ENCODE results near the gene PTOV1.

Gene PTOV1

DNA sequence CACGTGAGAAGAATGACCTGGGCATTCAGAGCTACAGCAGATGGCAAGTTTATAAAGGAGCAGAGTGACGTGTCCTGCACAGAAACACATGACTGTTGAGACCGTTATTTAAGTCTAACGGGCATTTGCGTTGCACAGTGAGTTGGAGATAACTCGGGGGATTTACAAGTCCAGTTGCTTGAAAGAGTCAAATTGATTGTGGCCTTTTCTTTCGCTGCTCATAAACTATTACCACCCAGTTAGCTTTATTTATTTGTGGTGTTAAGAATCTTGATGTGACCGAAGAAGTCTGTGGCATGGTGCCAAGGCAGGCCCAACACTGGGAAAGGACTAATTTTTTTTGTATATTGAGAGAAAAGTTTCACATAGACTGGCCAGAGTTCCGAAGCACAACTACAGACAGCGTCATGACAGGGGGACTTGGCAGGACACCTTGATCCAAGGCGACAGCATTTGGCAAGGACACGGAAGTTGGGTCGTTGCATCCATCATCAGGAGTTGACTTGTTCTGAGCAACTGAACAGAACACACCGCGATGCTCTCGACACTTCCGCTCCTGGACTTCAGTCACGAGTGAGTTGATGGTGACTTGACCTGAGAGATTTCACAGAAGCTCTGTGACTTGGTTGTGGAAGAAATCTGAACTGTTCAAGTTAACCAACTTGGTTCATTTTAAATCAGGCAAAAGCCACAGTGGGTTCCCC, 11.9 kb upstream of the PTOV1 start:
- no peaks in the 10 kb centered on the region for H3K27me3 ChIP-seq (ENCODE audit: control insufficient read depth, insufficient read depth, low read length)
- no peak overlapping the region for H3K9ac ChIP-seq (ENCODE audit: low read length)
- H3K4me3 ChIP-seq (ENCODE audit: low read length), result no peak overlapping the region
- peak overlapping the region; percentile 72 for H3K27ac ChIP-seq (ENCODE audit: low read depth, low read length)
- peaks cover 36% of the 10 kb centered on the region for H3K36me3 ChIP-seq (ENCODE audit: control insufficient read depth, insufficient read depth, low read length)
- no peaks in the 10 kb centered on the region for H3K4me1 ChIP-seq (ENCODE audit: control insufficient read depth, insufficient read depth, low read length)

DNA sequence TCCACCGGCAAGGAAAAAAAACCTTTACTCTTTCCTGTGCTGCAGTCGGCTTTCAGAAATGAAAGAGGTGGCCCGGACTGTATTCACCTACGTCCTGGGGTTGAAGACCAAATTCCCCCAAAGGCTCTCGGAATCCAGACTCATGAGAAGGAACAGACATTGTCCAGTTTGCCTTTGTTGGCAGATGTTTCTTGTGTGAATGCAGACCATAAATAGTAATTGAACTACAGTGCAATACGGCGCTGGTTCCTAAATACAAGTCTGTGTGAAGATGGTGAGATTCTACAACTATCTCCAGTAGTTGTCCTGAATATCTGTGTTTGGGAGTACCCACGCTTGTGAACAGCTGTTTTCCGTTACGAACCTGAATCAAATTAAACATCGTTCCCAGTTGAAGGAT, 11.2 kb upstream of the PTOV1 start:
- H3K27ac ChIP-seq (ENCODE audit: low read depth, low read length), result peak overlapping the region; percentile 72
- no peak overlapping the region for H3K4me3 ChIP-seq (ENCODE audit: low read length)
- no peak overlapping the region for H3K9ac ChIP-seq (ENCODE audit: low read length)
- no peaks in the 10 kb centered on the region for H3K27me3 ChIP-seq (ENCODE audit: control insufficient read depth, insufficient read depth, low read length)
- peaks cover 29% of the 10 kb centered on the region for H3K36me3 ChIP-seq (ENCODE audit: control insufficient read depth, insufficient read depth, low read length)
- H3K4me1 ChIP-seq (ENCODE audit: control insufficient read depth, insufficient read depth, low read length), result no peaks in the 10 kb centered on the region

DNA sequence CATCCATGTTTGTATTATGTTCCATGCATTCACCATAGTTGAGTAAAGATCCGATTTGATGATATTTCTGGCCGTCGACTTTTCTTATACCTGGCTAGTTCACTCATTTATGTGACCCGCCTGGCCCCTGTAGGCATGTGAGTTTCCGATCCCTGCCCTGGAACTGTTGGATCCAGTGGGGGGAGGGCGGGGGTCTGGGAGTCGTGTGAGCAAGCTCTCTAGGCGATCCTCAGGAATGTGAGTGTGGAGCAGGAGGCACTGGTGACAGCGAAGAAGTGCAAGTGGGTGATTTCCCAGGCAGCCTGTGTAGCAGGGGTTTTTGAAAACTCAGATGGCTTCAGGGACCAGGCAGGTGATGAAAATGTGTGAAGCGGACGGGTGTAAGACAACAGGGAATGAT, 10.6 kb upstream of the PTOV1 start:
- Histone ChIP-seq H3K27ac (ENCODE audit: low read depth, low read length) (no peak overlapping the region), H3K27me3 (ENCODE audit: control insufficient read depth, insufficient read depth, low read length) (no peaks in the 10 kb centered on the region), H3K9ac (ENCODE audit: low read length) (no peak overlapping the region), H3K36me3 (ENCODE audit: control insufficient read depth, insufficient read depth, low read length) (peaks cover 24% of the 10 kb centered on the region), H3K4me1 (ENCODE audit: control insufficient read depth, insufficient read depth, low read length) (no peaks in the 10 kb centered on the region), H3K4me3 (ENCODE audit: low read length) (no peak overlapping the region)

DNA sequence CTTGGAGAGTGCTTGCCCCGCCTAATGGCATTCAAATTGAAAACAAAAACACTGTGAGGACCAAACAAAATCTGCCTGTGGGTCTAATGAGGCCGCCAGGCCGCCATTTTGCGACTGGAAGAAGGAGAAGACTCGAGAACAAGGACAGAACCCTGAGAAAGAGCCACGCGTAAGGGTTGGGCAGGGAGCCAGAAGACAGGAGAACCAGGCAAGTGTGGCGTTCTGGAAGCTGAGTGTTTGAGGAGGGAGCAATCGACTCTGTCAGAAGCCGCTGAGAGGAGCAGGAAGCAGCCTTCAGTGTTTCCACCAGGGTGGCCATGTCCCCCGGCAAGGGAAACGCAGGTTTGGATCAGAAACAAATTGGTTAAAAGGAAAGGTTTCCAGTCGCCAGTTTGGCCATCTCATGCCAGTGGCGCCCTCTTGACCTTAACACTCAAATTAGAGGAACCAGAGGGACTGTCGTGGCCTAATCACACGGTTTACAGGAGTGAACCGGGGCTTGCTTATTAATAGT, 10.2 kb upstream of the PTOV1 start:
- Histone ChIP-seq H3K9ac (ENCODE audit: low read length) (no peak overlapping the region), H3K4me1 (ENCODE audit: control insufficient read depth, insufficient read depth, low read length) (no peaks in the 10 kb centered on the region), H3K4me3 (ENCODE audit: low read length) (no peak overlapping the region), H3K27ac (ENCODE audit: low read depth, low read length) (no peak overlapping the region), H3K36me3 (ENCODE audit: control insufficient read depth, insufficient read depth, low read length) (peaks cover 24% of the 10 kb centered on the region), H3K27me3 (ENCODE audit: control insufficient read depth, insufficient read depth, low read length) (no peaks in the 10 kb centered on the region)

DNA sequence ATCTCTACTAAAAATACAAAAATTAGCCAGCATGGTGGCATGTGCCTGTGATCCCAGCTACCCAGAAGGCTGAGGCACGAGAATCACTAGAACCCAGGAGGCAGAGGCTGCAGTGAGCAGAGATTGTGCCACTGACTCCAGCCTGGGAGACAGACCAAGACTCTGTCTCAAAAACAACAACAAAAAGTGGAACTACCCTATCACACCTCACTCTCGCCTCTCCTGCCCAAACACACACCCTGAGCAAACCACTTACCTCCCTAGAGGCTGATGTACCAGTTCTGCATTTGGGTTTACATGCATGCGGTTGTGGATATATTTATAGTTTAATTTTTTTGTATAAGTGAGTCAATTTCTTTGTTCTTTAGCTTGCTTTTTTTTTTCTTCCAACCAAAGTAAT, 7.7 kb upstream of the PTOV1 start:
- Histone ChIP-seq H3K27me3 (ENCODE audit: control insufficient read depth, insufficient read depth, low read length) (no peaks in the 10 kb centered on the region), H3K9ac (ENCODE audit: low read length) (no peak overlapping the region), H3K27ac (ENCODE audit: low read depth, low read length) (no peak overlapping the region), H3K4me3 (ENCODE audit: low read length) (no peak overlapping the region), H3K4me1 (ENCODE audit: control insufficient read depth, insufficient read depth, low read length) (no peaks in the 10 kb centered on the region), H3K36me3 (ENCODE audit: control insufficient read depth, insufficient read depth, low read length) (peaks cover 12% of the 10 kb centered on the region)

DNA sequence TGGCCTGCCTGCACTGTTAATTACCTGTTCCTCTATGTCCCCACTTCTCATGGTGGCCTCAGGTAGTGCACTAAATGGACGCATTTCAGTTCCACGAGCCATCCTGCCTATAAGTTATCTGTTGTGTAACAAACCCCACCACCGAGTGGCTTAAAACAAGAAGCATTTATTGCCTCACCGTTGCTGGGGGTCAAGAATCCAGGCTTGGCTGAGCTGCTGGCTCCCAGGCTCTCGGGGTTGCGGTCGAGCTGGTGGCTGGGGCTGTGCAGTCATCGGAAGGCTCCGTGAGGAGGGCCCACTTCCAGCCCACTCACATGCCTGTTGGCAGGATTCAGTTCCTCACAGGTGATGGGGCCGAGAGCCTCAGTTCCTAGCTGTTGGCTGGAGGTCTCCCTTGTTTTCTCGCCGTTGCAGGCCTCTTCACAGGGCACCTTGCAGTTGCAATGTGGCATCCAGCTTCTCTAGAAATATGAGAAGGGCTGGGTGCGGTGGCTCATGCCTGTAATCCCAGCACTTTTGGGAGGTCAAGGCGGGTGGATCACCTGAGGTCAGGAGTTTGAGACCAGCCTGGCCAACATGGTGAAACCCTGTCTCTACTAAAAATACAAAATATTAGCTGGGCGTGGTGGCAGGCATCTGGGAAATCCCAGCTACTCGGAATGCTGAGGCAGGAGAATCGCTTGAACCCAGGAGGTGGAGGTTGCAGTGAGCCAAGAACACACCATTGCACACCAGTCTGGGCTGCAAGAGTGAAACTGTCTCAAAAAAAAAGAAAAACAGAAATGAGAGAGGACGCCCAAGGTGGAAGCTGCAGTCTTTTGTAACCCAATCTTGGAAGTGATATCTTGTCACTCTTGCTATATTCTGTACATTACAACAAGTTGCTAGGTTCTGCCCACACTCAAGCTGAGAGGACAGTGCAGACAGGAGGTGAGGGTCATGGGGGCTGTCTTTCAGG, 6.5 kb upstream of the PTOV1 start:
- Histone ChIP-seq H3K4me3 (ENCODE audit: low read length) (no peak overlapping the region), H3K27me3 (ENCODE audit: control insufficient read depth, insufficient read depth, low read length) (no peaks in the 10 kb centered on the region), H3K36me3 (ENCODE audit: control insufficient read depth, insufficient read depth, low read length) (peaks cover 7% of the 10 kb centered on the region), H3K9ac (ENCODE audit: low read length) (no peak overlapping the region), H3K27ac (ENCODE audit: low read depth, low read length) (no peak overlapping the region), H3K4me1 (ENCODE audit: control insufficient read depth, insufficient read depth, low read length) (no peaks in the 10 kb centered on the region)

DNA sequence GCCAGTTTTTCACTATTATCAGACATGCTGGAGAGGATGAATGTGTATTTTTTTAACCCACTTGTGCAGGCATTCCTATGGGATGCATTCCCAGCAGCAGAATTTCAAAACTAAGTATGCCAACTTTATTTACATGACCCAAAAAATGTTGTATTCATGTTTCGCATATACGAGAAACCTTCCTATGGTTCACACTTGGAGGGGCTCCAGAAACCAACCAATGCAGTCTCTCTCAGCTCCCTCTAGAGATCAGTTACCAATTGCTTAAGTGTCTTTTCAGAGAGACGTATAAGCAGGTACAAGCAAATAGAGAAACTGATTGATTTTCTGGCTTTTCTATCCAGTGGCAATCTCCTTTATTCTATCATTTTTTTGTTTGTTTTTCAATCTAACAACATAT, 5.5 kb upstream of the PTOV1 start:
- peaks cover 2% of the 10 kb centered on the region for H3K36me3 ChIP-seq (ENCODE audit: control insufficient read depth, insufficient read depth, low read length)

DNA sequence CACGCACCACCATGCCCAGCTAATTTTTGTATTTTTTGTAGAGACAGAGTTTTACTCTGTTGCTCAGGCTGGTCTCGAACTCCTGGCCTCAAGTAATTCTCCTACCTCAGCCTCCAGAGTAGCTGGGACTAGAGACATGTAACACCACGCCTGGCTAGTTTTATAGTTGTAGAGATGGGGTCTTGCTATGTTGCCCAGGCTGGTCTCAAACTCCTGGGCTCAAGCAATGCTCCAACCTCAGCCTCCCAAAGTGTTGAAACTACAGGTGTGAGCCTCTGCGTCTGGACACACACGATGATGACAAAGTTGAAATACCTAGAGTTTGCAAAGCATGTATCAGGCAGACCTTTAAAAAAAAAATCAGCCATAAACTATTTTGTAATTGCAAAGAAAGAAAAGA, 4.6 kb upstream of the PTOV1 start:
- Histone ChIP-seq H3K4me1 (ENCODE audit: control insufficient read depth, insufficient read depth, low read length) (peaks cover 6% of the 10 kb centered on the region), H3K36me3 (ENCODE audit: control insufficient read depth, insufficient read depth, low read length) (no peaks in the 10 kb centered on the region), H3K27me3 (ENCODE audit: control insufficient read depth, insufficient read depth, low read length) (no peaks in the 10 kb centered on the region), H3K9ac (ENCODE audit: low read length) (no peak overlapping the region), H3K27ac (ENCODE audit: low read depth, low read length) (no peak overlapping the region), H3K4me3 (ENCODE audit: low read length) (no peak overlapping the region)

More for the DNA sequence above, 5.5 kb upstream of the PTOV1 start:
- no peak overlapping the region for H3K4me3 ChIP-seq (ENCODE audit: low read length)
- H3K4me1 ChIP-seq (ENCODE audit: control insufficient read depth, insufficient read depth, low read length), result peaks cover 6% of the 10 kb centered on the region
- no peak overlapping the region for H3K27ac ChIP-seq (ENCODE audit: low read depth, low read length)
- H3K27me3 ChIP-seq (ENCODE audit: control insufficient read depth, insufficient read depth, low read length), result no peaks in the 10 kb centered on the region
- H3K9ac ChIP-seq (ENCODE audit: low read length), result no peak overlapping the region

DNA sequence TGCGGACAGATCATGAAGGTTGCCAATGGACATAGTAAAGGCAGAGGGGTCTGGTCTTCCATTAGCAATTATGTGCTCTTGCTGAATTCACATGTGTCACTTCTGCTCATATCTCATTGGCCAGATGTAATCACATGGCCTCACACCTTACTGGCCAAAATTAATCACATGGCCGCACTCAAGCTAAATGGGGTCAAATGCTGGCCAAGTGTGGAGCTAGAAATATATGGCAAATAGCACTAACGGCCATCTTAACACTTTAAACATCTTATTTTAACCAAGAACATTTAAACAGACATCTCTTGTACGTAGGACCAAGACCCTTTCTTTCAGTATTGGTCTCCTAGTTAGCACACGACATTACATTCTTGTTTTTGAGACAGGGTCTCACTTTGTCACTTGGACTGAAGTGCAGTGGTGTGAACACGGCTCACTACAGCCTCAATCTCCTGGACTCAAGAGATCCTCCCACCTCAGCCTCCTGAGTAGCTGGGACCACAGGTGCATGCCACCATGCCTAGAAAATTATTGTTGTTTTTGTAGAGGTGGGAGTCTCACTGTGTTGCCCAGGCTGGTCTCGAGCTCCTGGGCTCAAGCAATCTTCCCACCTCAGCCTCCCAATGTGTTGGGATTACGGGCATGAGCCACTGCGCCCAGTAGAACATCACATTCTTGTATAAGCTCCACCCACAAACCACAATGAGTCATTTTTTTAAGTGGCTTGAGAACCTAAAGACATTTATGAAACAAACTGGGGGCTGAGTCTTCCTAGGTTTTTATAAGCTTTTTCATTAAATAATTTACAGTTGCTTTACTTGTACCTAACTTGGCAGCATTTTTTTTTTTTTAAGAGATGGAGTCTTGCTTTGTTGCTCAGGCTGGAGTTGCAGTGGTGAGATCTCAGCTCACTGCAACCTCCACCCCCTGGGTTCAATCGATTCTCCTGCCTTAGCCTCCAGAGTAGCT, 2.9 kb upstream of the PTOV1 start:
- no peaks in the 10 kb centered on the region for H3K36me3 ChIP-seq (ENCODE audit: control insufficient read depth, insufficient read depth, low read length)
- H3K27ac ChIP-seq (ENCODE audit: low read depth, low read length), result no peak overlapping the region
- H3K27me3 ChIP-seq (ENCODE audit: control insufficient read depth, insufficient read depth, low read length), result no peaks in the 10 kb centered on the region
- H3K4me1 ChIP-seq (ENCODE audit: control insufficient read depth, insufficient read depth, low read length), result peaks cover 17% of the 10 kb centered on the region
- H3K4me3 ChIP-seq (ENCODE audit: low read length), result no peak overlapping the region
- no peak overlapping the region for H3K9ac ChIP-seq (ENCODE audit: low read length)

DNA sequence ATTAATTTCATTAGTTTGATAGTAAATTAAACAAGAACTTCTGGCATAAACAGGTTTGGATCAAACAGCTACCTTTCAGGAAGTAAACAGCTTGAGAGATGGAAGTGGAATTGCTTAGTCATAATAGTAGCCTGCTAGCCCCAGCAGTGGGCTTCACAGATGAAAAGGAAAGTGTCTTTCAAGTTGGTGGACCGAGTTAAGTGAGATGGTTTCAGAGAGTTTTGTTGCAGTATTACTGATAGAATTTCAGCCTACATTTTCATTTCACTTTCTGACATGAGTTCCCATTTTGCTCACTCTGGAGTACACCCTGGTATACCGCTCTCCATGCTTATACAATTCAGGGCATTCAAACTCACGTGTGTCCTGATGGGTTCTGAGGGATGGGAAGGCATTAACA, 2.0 kb upstream of the PTOV1 start:
- H3K4me3 ChIP-seq (ENCODE audit: low read length), result no peak overlapping the region
- H3K36me3 ChIP-seq (ENCODE audit: control insufficient read depth, insufficient read depth, low read length), result no peaks in the 10 kb centered on the region
- H3K27ac ChIP-seq (ENCODE audit: low read depth, low read length), result no peak overlapping the region

DNA sequence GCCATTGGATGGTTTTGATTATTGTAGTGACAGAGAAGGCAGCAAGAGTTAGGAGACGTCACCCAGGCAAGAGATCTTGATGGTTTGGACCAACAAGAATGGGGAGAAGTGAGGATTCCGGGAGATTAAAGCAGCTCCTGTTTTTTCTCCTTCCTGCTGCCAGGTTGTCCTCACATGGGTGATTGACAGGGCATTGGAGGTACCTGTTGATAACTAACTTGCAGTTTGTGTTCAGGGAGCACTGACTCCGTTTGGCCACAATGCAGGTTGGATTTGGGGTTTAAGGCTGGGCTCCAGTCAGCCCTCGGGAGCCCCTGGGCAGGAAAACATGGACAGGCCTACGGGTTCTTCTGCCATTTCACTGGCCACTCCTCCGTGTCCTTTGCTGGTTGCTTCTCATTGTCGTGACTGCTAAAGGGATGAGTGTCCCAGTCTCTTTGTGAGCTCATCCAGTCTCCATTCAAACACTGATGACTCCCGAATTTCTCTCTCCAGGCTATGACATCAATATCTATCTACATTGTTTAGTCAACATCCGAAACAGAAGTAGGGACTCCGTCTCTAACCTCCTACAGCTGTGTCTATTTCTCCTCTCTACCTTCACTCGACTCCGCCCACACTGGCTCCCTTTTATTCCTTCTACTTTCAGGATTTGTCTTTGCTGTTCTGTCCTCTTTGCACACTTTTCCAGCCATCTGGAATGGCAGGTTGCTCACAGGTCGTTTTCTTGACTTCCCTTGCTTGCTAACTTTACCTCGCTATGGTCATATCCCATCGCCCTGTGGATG, 1.3 kb upstream of the PTOV1 start:
- Histone ChIP-seq H3K9ac (ENCODE audit: low read length) (peak overlapping the region; percentile 32), H3K36me3 (ENCODE audit: control insufficient read depth, insufficient read depth, low read length) (no peaks in the 10 kb centered on the region), H3K27me3 (ENCODE audit: control insufficient read depth, insufficient read depth, low read length) (no peaks in the 10 kb centered on the region), H3K27ac (ENCODE audit: low read depth, low read length) (peak overlapping the region; percentile 100), H3K4me3 (ENCODE audit: low read length) (peak overlapping the region; percentile 96), H3K4me1 (ENCODE audit: control insufficient read depth, insufficient read depth, low read length) (peaks cover 19% of the 10 kb centered on the region)

More for the DNA sequence above, 2.0 kb upstream of the PTOV1 start:
- H3K4me1 ChIP-seq (ENCODE audit: control insufficient read depth, insufficient read depth, low read length), result peaks cover 19% of the 10 kb centered on the region
- H3K27me3 ChIP-seq (ENCODE audit: control insufficient read depth, insufficient read depth, low read length), result no peaks in the 10 kb centered on the region
- H3K9ac ChIP-seq (ENCODE audit: low read length), result no peak overlapping the region

Data from rectal smooth muscle tissue (tissue), 1 donor.